OCI-LY1 (cell line): ENCODE measurements around the gene ICE1.

Source experiments
- EZH2 ChIP-seq: fragments of 200-600 bp; sonication (generic), shearing (Covaris generic); IDR thresholded peaks from 2 replicates; pipeline ENCODE4 v1.8.0; 2017; ENCODE audit warnings: borderline replicate concordance, mixed run types, mild to moderate bottlenecking, antibody characterized with exemption, low read length, moderate library complexity, mixed read lengths
- TF ChIP-seq, protein P1 (sequence below): fragments of 200-600 bp; sonication (generic), shearing (Covaris generic); IDR thresholded peaks from 2 replicates; pipeline ENCODE4 v1.5.1; 2017; ENCODE audit warnings: mild to moderate bottlenecking, antibody characterized with exemption, low read length, moderate library complexity, mixed read lengths

DNA sequence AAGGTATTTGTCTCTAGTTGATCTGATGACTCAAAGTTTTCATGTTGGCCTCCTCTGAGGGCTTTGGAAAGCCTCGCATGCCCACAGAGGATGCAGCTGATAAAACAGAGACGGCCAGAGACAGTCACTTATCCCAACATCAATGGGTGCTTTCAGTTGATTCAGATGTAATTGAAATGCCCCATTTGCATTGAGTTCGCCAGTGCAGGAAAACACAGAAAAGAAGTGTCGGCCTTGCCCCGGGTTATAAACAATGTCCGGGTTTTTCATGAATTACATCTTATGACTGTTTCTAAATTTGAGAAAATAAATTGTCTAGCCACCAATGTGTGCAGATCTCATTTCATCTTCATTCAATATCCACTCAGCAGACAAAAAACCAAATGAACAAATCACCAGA is 42.2 kb upstream of the ICE1 start:
- TF ChIP-seq, protein P1, sequence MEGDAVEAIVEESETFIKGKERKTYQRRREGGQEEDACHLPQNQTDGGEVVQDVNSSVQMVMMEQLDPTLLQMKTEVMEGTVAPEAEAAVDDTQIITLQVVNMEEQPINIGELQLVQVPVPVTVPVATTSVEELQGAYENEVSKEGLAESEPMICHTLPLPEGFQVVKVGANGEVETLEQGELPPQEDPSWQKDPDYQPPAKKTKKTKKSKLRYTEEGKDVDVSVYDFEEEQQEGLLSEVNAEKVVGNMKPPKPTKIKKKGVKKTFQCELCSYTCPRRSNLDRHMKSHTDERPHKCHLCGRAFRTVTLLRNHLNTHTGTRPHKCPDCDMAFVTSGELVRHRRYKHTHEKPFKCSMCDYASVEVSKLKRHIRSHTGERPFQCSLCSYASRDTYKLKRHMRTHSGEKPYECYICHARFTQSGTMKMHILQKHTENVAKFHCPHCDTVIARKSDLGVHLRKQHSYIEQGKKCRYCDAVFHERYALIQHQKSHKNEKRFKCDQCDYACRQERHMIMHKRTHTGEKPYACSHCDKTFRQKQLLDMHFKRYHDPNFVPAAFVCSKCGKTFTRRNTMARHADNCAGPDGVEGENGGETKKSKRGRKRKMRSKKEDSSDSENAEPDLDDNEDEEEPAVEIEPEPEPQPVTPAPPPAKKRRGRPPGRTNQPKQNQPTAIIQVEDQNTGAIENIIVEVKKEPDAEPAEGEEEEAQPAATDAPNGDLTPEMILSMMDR, result no peak
- no peak for TF ChIP-seq EZH2
